Measurements from ENCODE around the gene MRPS5. TPM values are rescaled to one million over a fixed set of nuclear protein-coding genes. Genes with fewer than 3 reads are reported as not detected.
"Not testable (repeated sequence)": the region's sequence is repeated elsewhere in the genome, so short reads cannot be mapped to it uniquely, and the experiment has no call there.

The MRPS5 gene
- total RNA-seq, 1 donor from 2014 or later = 77.0 TPM

GRCh38 chr2:95099910-95100309 is 21.7 kb downstream of the MRPS5 start:
- DNase-seq = no peak
- no peak for ATAC-seq (ENCODE audit: poor library complexity)
- intact Hi-C loops (cut with DNase I) = no loop called here

DNA sequence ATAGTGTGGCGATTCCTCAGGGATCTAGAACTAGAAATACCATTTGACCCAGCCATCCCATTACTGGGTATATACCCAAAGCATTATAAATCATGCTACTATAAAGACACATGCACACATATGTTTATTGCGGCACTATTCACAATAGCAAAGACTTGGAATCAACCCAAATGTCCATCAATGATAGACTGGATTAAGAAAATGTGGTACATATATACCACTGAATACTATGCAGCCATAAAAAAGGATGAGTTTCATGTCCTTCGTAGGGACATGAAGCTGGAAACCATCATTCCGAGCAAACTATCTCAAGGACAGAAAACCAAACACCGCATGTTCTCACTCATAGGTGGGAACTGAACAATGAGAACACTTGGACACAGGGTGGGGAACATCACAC is 23.3 kb downstream of the MRPS5 start:
- ATAC-seq (ENCODE audit: poor library complexity); intact Hi-C loops (cut with DNase I); DNase-seq: not testable (repeated sequence)

DNA sequence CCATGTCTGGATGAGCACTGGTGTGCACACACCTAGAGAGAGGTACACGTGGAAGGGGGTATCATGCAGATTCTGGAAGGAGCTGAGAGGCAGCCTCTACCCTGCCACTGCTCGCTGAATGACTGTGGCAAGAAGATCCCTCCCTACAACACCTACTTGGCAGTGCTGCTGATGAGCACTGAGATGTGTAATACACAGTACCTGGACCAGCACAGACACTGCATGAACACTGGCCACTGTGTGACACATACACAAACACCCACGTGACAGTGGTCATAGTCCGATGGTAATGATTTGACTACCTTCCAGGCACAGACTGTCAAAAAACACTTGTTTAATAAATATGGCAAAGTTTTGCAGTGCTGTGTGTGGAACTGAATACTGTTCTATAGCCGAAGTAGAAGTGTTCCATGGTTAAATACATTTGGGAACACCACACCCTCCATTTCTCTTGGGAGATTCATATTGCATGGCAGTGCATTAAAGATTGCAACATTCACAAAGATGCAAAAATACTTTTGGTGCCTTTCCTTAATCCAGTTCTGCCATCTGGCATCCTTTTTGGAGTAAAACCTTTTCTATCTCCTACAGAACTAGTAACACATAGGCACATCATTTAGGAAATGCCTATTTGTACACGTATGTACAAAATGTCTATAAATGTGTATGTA is 29.6 kb downstream of the MRPS5 start:
- intact Hi-C loops (cut with DNase I) = no loop called here
- DNase-seq (no peak), ATAC-seq (ENCODE audit: poor library complexity) (no peak)

- DNase-seq (no peak), ATAC-seq (ENCODE audit: poor library complexity) (no peak)
- intact Hi-C loops (cut with DNase I) = no loop called here
These were observed 34.2 kb downstream of the MRPS5 start for GRCh38 chr2:95087379-95087778.

DNA sequence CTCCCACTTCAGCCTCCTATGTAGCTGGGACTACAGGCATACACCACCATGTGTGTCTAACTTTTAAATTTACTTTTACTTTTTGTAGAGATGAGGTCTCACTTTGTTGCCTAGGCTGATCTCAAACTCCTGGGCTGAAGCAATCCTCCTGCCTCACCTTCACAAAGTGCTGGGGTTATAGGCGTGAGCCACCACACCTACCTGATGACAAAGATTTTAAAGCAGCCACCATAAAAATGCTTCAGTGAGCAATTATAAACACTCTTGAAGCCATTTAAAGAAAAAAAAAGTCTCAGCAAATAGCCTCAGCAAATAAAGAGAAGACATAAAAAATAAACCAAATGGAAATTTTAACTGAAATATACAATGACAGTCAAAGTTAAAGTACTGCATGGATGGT is 35.6 kb downstream of the MRPS5 start:
- intact Hi-C loops (cut with DNase I) = no loop called here
- DNase-seq = no peak
- no peak for ATAC-seq (ENCODE audit: poor library complexity)

DNA sequence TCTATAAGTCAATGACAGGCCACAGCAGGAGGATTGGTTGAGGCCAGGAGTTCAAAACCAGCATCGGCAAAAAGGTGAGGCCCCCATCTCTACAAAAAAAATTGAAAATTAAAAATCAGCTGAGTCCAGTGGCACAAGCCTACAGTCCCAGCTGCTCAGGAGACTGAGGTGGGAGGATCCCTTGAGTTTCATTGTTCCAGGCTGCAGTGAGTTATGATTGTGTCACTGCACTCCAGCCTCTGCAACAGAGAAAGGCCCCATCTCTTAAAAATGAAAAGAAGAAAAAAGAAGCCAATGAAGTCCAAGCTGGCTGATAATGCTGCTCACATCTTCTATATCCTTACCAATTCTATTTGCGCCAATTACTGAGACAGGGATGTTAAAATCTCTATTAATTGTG is 39.1 kb downstream of the MRPS5 start:
- ATAC-seq (ENCODE audit: poor library complexity) (no peak), DNase-seq (no peak)
- intact Hi-C loops (cut with DNase I) = no loop called here

GRCh38 chr2:95079199-95079683 is 42.4 kb downstream of the MRPS5 start:
- intact Hi-C loops (cut with DNase I) = no loop called here
- ATAC-seq (ENCODE audit: poor library complexity) = no peak
- DNase-seq = no peak

DNA sequence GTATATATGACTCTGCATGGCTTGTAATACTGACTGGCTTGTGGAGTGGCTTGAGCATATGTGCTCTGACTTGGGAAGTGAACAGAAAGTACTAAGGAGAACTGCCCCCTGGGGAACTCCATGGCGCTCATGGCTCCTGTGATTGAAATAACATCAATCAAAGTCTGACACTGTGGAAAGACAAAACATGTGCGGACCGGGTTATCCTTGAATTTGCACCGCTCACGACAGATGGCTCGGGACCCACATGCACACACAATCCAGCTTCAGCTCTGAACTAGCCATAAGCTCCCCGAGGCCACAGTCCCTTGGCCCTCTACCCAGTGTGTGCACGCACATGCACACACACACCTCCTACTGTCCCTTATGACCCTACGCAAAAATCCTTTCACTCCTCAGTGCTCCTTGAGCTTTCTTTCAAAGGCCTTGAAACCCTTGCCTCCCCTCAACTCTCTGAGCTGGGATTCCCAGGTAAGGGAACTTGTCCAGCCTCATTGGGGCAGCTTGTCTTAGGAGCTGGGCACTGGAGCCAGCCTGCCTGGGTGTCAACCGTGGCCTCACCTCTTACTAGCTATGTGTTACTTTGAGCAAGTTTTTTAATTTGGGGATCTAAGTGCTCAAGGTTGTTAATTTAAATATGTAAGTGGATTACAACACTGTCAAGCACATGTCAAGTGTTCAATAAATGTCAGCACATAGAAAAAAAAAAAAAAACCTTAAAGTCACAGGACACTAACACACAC is 43.6 kb downstream of the MRPS5 start:
- ATAC-seq (ENCODE audit: poor library complexity) (no peak), DNase-seq (no peak)
- intact Hi-C loops (cut with DNase I) = no loop called here

DNA sequence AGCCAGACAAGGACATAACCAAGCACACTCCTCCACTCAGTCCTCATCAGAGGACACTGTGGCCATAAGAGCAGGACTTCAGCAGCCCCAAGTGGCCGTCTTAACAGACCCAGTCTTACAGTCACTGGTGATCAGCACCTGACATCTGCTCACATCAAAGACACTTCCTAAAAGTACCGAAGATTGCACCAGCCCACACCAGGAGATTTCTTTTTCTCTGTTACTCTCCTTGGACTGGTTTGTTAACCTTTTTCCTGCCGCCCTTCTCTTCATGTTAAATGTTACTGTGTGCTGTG is 44.1 kb downstream of the MRPS5 start:
- ATAC-seq (ENCODE audit: poor library complexity) (peak; percentile 16), DNase-seq (no peak)
- intact Hi-C loops (cut with DNase I) = no loop called here

GRCh38 chr2:95076705-95077529 is 44.7 kb downstream of the MRPS5 start:
- intact Hi-C loops (cut with DNase I) = no loop called here
- DNase-seq (peak; percentile 83), ATAC-seq (ENCODE audit: poor library complexity) (peak; percentile 91)

DNA sequence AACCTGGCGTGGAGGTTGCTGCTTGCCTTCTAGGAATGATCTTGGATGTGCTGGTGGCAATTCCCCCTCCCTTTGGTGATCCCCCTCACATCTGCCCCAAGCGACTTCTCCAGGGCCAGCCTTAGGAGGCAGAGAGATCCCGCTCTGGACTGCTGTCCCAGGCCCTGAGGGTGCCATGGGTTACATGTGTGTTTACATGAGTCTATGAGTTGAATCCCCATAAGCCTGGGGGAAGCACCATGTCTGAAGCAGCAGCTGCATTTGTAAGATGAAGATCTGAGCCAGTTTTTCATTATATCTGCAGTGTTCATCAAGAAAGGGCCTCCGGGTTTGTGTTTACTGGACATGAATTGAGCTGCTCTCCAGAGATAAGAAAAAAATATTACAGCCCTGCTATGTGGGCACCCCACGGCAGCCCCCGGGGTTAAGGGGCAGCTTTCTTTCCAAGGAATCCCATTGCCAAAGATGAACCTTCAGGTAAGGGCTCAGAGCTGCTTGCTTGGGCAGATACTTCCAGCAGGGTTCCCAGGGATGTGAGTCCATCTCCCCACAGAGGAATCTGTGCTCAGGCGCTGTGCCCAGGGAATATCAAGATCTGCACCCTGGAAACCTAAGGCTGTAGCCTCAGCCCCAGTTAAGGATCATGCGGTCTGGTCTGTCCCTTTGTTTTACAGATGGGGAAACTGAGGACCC is 46.0 kb downstream of the MRPS5 start:
- ATAC-seq (ENCODE audit: poor library complexity) = no peak

GRCh38 chr2:95074663-95075439 is 46.8 kb downstream of the MRPS5 start:
- DNase-seq (no peak), ATAC-seq (ENCODE audit: poor library complexity) (no peak)
- intact Hi-C loops (cut with DNase I) = no loop called here

More for the DNA sequence above, 46.0 kb downstream of the MRPS5 start:
- intact Hi-C loops (cut with DNase I) = no loop called here
- DNase-seq = no peak

DNA sequence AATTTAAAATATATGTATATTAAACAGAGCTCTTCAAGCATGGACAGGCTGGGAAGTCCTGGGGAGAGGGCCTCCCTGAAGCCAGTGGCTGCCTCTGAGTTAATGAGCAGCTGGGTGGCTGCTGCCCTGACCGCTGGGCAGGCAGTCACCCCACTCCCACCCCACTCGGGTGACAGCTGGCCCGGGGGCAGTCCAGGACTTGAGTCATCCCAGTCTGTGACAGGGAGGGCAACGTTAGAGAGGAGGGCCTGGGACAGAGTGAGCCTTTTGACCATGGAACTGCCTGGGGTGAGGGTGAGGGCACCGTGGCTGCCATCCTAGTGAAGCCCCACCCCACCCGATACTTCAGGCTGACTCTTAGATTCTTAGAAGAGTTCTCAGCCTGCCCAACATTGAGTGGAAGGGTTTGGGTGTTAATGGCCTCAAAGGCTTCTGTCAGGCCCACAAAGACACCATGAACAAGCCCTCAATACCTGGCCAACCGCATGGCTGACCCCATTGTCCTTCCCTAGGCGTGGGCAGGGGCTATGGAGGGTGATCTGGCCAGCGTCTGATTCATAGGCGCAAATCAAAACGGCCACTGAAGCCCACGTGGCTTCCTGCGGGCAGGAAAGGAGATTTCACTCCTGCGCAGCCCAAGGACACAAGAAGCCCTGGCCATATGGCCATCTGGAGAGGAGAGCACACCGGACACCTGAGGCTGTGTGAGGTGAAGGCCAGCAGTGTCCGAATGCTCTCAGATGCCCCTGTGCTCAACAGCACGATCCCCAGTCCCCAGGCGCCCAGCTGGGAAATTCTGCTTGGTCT is 47.5 kb downstream of the MRPS5 start:
- intact Hi-C loops (cut with DNase I) = no loop called here
- ATAC-seq (ENCODE audit: poor library complexity) (no peak), DNase-seq (no peak)

DNA sequence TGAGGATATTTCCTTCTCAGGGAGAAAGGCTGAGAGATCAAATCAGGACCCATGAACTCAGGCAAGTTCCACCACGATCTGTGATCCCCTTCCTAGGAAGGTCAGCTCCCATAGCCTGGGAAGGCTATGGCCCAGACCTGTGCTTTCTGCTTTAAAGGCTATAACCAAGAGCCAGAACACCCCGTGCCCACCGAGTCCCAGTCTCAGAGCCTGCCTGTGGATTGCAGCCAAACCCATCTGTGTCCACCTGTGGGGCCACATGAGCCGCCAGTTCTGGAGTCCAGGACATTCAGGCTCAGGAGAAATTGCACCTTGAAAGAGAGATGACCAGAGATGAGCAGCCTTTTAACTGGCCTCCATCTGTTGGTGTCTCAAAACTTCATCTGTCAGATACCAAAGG is 49.2 kb downstream of the MRPS5 start:
- no peak for ATAC-seq (ENCODE audit: poor library complexity)
- intact Hi-C loops (cut with DNase I) = no loop called here
- DNase-seq = no peak

GRCh38 chr2:95071856-95072255 is 49.8 kb downstream of the MRPS5 start:
- intact Hi-C loops (cut with DNase I) = no loop called here
- DNase-seq = no peak
- no peak for ATAC-seq (ENCODE audit: poor library complexity)

DNA sequence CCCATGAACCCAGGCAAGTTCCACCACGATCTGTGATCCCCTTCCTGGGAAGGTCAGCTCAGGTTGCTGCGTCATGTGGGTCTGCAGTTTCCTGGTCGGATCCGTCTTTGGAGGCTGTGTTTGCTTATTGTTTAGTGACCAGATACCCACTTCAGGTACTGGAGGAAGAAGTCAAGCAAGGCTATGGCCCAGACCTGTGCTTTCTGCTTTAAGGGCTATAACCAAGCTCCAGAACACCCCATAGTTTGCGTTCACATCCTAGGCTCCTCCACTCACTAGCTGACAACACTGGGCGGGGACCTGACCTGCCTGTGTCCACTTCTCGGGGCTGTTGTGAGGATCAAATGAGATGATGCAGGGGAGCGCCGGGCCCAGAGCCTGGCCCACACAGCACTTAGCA is 52.1 kb downstream of the MRPS5 start:
- ATAC-seq (ENCODE audit: poor library complexity) (no peak), DNase-seq (no peak)
- intact Hi-C loops (cut with DNase I) = no loop called here

DNA sequence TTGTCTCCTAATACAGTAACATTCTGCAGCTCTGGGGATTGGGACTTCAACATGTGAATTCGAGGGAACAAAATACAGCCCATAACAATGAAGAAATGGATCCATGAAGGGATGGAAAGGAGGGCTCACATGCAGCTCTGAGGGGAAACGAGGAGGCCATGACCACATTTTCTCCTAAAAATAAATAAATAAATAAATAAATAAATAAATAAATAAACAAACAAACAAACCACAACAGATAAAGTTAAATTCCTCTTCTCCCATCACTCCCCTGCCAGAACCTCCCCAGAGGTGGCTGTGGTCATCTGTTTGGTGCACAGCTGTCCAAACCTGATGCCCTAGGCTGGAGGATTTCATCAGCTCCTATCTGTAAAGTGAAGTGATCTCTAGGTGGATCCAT is 53.4 kb downstream of the MRPS5 start:
- DNase-seq = no peak
- intact Hi-C loops (cut with DNase I) = no loop called here
- no peak for ATAC-seq (ENCODE audit: poor library complexity)
